Tongue (tissue), 2 donors: Measurements from ENCODE around the gene VWA1. TPM values are rescaled to one million over a fixed set of nuclear protein-coding genes. Genes with fewer than 3 reads are reported as not detected.
"Not testable (repeated sequence)": the region's sequence is repeated elsewhere in the genome, so short reads cannot be mapped to it uniquely, and the experiment has no call there.

ENCODE experiments used
- DNase-seq: peaks from one replicate; pipeline ENCODE4 v3.0.0-alpha.2; 2015
- total RNA-seq: library from RNA; depleted of rRNA; stranded (reverse); fragments of >200 nt; gene quantifications from one replicate; pipeline ENCODE4 v1.2.3, GENCODE V29; 2014

Gene VWA1
- 39.3 TPM for total RNA-seq

GRCh38 chr1:1435106-1435903, at the start of gene VWA1:
VWA1 (plus strand) TSS chr1:1435690; CDS start chr1:1435749, 59 bp downstream.
- peak; percentile 87 for DNase-seq

- DNase-seq, result no peak
These were observed 49.6 kb upstream of the VWA1 start for GRCh38 chr1:1385931-1386330.

- no peak for DNase-seq
These were observed 48.1 kb upstream of the VWA1 start for GRCh38 chr1:1387098-1388077.

GRCh38 chr1:1388078-1388472, 47.4 kb upstream of the VWA1 start:
- DNase-seq, result no peak

- no peak for DNase-seq
These were observed 44.8 kb upstream of the VWA1 start for GRCh38 chr1:1390675-1391074.

- DNase-seq, result no peak
These were observed 44.3 kb upstream of the VWA1 start for GRCh38 chr1:1391225-1391624.

- DNase-seq, result no peak
These were observed 42.5 kb upstream of the VWA1 start for GRCh38 chr1:1393014-1393413.

GRCh38 chr1:1393428-1393827, 42.1 kb upstream of the VWA1 start:
- DNase-seq, result no peak

GRCh38 chr1:1394116-1394515, 41.4 kb upstream of the VWA1 start:
- no peak for DNase-seq

- no peak for DNase-seq
These were observed 40.3 kb upstream of the VWA1 start for GRCh38 chr1:1395166-1395565.

- DNase-seq, result no peak
These were observed 37.5 kb upstream of the VWA1 start for GRCh38 chr1:1397839-1398523.

GRCh38 chr1:1398677-1399186, 36.8 kb upstream of the VWA1 start:
- DNase-seq, result no peak

GRCh38 chr1:1399187-1399871, 36.2 kb upstream of the VWA1 start, which contains the start of gene CCNL2:
CCNL2 (minus strand) TSS chr1:1399335; CDS start chr1:1399306, 29 bp downstream.
- peak; percentile 99 for DNase-seq

- no peak for DNase-seq
These were observed 35.5 kb upstream of the VWA1 start for GRCh38 chr1:1399872-1400575.

- no peak for DNase-seq
These were observed 34.7 kb upstream of the VWA1 start for GRCh38 chr1:1400576-1401456.

- no peak for DNase-seq
These were observed 34.0 kb upstream of the VWA1 start for GRCh38 chr1:1401457-1402010.

- no peak for DNase-seq
These were observed 33.2 kb upstream of the VWA1 start for GRCh38 chr1:1402072-1402900.

- DNase-seq, result not testable (repeated sequence)
These were observed 32.5 kb upstream of the VWA1 start for GRCh38 chr1:1402901-1403392.
